ENCODE results near the gene ADAP2.

GRCh38 chr17:30926516-30926915 is 4.8 kb downstream of the ADAP2 start:
- no peak for TF ChIP-seq CTCF (IDR thresholded peaks at IDR 0.05)
- no peak for TF ChIP-seq POLR2AphosphoS5 (IDR thresholded peaks at IDR 0.05)
- no peak for TF ChIP-seq POLR2A (IDR thresholded peaks at IDR 0.05)

Data from stomach (tissue), 4 donors.